ELF-1 (cell line): ENCODE data around the gene FBRS.
"Not testable (repeated sequence)": the region's sequence is repeated elsewhere in the genome, so short reads cannot be mapped to it uniquely, and the experiment has no call there.

Experiments
- DNase-seq: peaks from one replicate; pipeline ENCODE4 v3.0.0-alpha.2; 2016; ENCODE audit warnings: low read depth, low spot score

FBRS gene

DNA sequence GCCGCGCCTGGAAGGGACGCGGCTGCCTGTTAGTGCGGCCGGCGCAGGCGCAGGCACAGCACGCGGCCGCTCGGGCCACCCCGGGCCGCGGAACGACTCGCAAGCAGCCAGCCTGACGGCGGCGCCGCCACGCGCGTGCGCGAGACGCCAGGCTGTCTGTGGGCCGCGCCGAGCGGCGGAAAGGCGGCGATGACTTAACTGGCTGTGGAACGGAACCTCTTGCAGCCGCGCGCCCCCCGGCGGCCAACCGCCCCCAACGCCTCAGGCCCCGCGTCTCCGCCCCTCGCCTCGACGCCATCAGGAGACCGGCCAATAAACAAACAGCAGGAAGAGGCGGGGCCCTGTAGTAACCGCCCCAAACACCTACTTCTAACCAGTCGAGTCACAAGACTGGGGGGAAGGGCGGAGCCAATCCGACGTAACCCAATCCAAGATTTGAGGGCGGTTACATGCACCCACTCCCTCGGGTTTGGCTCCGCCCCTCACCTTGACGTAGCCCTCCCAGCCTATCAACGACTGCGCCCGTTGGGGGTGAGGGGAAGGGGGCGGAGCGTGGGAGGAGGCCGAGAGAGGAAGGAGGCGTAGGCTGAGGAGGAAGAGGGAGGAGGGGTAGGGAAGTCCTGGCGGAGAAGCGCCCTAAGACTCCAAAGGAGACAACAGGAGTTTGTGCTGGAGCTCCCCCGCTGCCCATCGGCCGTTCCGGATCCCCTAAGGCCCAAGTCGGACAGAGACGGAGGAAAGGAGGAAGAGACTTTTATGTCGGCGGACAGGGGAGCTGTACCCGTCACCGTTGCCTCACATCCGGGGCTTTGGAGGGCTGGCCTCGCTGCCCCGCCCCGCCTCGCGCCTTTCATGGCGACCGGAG lies at the start of gene FBRS:
TSS of gene FBRS (plus strand) at position 566 of the 865 bp plus-strand sequence. CDS start 1,088 bp downstream, outside the sequence.
- peak; percentile 100 for DNase-seq

DNA sequence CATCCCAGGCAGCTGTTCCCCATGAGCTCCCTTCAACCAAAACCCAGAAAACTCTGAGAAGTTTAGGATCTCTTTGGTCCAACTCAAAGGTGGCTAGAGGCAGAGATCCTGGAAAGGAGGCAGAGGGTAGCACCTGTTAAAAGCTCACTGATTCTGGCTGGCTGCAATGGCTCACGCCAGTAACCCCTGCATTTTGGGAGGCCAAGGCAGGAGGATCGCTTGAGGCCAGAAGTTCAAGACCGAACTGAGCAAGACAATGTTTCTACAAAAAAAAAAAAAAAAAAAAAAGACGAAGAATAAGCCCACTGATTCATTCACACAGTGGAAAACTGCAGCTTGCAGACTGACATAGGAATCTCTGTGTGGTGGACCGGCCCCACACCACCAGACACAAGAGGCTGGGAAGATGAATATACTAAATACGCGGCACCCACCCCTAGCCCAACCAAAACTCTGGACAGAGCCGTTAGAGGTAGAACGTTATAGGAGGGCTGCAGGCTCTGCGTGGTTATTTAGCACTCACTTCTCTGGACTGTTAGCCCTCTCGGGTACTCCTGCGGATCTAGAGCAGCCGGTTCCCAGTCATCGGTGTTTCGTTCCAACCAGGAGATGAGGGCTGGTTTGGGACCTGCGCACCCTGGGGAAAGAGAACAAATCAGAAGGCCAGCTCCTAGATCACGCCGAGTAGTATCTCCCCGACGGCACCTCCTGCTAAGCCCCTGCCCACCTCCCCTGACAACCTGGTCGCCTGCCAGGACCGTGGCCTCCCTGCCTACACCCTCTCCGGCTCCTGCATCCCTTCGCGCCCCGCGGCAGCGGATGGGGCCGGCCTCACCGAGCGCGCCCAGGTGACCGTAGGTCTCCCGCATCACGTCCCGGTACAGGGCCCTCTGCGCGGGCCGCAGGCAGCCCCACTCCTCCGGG lies 49.0 kb upstream of the FBRS start:
- DNase-seq = peak; percentile 65

DNA sequence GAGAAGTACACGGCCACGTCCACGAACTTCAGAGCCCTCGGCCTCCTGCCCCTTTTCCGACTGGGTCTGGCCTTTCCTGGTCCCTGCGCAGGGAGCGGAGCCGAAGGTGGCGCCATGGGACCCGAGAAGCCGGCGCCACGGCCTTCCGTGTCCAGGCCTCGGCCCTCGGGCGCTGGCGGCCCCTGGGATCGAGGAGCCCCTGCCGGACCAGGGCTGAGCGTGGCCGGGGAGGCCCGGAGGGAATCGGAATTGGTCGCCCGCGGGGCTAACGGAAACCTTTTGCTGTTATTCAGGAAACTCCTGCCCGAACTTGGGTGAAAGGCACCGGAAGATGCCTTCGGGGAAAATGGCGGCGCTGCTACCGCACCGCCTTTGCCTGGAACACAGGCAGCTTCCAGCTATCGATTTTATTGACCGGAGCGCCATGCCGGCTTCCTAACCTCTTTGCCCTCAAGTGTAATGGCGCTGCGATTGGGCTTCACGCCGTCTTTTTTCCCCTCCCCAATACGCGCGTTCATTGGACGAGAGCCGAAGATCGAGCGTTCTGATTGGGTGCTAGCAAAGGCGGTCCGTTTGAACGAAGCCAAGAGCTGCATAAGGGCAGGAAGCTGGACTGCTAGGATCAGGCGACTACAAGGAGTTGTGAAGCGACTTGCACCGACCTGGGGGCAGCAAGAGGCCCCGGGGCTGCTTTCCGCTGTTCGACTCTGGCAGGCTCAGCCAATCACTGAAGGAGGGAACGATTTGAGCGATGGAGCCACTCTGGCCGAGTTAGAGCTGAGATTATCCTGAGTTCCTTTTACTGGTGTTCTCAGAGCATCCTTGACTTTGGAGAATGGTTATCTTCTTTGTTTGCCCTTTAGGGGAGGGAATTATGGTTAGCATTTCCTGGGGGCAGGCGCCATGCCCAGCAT lies 48.0 kb upstream of the FBRS start, which contains the start of gene ZNF689:
TSS of gene ZNF689 (minus strand) at position 464 of the 914 bp plus-strand sequence. CDS start at position 116, 348 bp downstream.
- DNase-seq = peak; percentile 99

DNA sequence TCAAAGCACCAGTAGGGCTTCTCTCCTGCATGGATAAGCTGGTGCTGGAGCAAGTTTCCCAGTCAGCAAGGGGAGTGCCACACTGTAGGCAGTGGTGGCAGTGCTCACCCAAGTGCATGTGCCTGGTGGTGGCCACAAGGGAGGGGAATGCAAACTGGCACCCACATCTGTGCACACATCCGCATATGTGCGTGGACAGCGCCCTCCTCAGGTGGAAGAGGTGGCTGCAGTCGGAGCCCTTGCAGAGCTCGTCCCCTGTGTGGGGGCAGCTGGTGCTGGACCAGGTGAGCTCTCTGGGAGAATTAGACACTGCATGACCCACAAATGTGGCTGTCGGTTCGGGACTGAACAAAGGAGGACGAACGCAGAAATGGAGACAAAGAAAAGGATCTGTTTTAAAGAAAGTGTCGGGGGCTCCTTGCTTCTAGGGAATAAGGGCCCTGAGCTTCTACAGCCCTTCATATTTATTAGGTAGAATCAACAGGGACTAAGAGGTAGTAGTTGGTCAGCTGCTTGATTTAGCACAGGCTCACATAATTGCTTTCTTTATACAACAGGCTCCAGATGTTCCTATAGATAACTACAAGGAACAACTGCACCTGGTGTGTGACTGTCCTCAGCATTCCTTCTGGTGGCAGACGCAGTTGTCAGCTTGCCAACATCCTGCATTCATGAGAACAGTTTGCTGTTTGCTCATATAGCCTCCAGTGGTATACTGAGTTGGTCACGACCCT lies 42.7 kb upstream of the FBRS start:
- DNase-seq = peak; percentile 67

DNA sequence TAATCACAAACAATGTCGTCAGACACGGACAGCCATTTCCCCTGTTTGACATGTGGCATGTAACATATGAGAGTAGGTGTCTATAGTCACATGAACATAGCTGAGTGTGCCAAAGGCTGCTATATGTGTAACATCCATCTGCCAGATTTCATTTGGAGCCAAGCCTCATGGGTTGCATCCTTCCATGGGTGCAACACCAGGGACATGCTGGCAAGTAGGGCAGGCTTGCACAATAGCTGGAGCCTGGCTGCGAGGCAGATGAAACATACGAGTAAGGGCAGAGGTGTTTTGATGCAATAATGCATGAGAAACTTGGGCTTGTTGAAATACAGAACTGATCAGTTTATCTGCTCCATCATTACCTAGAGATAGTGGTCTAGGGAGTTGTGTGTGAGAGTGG lies 39.0 kb upstream of the FBRS start:
- no peak for DNase-seq

DNA sequence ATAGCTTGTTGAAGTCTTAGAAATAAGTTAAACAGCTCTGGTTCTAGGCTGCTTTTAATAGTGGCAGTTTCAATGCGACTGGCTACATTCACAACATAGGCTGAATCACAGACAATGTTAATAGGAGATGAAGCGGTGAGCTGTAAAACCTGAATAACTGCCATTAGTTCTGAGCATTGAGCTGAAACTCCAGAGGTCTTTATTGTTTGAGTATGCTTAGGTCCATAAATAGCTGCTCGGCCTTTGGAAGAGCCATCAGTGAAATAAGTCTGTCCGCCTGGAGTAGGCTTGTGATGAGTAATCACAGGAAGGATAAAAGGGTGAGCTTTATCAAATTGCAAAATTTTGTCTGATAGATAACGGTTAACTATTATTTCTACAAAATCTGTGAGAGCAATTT lies 38.6 kb upstream of the FBRS start:
- DNase-seq = no peak

DNA sequence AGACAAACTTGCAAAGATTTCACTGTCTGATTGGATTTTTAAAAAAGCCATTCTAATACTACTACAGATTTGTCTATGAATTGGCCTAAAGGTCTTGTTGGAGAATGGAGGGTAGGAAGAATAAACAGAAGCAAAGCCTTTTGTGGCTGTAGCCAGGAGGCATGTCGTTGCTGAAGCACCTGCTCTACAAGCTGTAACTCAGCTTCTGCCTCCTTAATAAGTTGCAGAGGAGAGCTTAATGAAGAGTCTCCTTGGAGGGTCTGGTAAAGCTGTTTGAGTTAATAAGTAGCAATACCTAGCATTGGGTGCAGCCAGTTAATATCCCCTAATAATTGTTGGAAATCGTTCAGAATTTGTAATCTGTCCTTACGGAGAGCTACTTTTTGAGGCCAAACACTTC lies 38.1 kb upstream of the FBRS start:
- DNase-seq = no peak

DNA sequence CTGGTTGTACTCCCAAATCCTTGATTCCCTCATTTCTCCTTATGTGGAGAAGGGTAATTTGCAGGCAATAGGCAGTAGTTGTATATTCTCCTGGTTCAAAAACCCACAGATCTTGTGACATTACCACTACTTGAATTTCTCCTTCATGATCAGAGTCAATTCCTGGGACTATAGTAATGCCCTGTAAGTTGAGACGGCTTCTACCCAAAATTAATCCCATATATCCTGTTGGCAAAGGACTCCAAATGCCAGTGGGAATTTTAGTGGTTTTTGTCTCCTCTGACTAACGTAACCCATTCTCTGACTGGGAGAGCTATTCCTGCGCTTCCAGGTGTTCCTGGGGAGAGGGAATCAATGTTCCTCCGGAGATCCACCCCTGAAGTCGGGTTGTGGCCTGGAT lies 36.5 kb upstream of the FBRS start:
- DNase-seq = no peak

DNA sequence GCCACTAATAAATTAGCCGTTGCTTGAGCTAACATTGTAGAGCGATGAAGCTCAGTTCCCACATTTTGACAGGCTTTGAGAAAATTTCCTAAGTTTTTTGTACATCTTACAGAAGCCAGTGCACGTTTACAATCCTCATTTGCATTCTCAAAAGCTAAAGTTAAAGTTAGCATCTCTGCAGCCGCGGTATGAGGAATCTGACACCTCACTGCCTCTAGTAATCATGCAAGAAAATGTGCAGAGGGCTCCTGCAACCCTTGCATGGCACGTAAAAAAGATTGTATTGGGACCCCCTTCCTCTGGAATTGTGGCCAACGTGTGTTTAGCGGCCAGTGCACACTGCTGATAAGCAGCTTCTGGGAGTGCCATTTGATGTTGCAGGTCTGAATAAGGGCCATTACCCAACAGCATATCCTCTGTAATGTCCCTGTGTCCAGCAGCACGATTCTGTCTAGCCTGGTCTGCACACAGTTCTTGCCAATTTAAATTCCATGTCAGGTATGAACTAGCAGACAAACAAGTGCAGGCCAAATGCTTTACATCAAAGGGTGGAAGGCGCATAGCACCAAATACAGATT lies 35.7 kb upstream of the FBRS start:
- no peak for DNase-seq

DNA sequence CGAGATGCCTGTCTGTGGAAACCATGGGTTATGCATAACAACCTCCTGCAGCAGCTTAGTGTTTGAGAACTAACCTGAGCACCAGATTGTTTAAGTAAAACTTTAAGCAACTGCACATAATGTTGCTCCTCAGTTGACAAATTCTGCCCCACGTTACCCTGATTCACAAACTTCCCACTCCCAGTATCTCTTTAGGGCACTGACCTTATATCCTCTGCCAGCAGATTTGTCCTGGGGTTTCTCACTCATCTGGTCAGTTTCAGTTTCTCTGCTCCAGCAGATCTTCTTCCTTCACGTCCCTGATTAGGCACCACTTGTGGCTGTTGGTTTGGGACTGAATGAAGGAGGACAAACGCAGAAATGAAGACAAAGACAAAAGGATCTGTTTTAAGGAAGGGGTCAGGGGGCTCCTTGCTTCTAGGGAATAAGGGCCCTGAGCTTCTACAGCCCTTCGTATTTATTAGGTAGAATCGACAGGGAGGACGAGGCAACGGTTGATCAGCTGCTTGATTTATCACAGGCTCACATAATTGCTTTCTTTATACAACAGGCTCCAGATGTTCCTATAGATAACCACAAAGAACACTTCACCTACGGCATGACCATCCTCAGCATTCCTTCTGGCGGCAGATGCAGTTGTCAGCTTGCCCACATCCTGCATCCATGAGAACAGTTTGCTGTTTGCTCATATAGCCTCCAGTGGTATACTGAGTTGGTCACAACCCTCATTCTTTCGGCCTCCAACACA lies 34.5 kb upstream of the FBRS start:
- no peak for DNase-seq

DNA sequence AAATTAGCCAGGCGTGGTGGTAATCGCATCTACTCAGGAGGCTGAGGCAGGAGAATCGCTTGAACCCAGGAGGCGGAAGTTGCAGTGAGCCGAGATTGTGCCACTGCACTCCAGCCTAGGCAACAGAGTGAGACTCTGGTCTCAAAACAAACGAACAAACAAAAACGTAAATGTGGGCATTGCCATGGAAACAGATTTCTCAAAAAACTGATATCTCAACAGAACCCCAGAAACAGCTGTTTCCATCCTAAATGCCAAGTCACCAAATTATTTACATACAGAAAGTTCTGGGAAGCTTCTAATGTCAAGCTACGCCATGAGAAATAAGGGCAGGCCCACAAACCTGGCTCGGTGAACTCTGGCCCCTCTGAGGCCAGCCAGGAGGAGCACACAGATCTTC lies 32.0 kb upstream of the FBRS start:
- DNase-seq = no peak

DNA sequence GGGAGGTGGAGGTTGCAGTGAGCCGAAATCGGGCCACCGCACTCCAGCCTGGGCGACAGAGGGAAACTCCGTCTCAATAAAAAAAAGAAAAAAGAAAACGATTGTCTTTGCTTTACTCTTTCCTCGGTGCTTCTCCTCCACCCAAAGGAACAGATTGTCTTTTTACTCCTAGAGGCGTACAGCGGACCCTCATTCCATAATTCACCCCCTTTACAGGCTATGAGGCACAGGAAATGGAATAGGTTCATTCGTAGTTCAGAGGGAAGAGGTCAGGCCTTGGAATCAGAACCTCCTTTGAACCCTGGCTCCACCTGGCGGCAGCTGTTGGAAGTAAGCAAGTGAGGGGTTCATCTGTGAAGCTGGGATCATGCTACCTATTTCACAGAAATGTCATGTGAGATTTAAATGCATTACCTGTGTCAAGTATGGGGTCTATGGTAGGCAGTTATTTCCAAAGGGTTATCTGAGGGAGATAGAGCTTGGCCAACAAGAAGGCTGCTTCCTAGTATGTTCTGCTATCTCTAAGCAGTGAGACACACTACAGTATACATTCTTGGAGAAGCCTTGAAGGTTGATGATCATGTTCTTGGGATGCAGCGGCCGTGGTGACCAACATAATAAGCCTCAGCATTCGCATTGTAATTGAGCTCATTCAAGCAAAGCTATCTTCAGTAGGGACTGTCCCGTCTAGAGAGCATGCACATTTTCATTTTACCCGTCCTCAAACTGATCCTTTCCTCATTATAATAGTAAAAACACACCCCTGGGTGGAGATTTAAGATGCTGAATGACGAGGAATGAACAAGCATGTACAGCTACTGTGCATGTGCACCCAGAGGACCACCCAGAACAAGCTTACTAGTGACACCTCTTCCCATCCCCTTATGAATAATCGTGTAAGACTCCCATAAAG lies 29.3 kb upstream of the FBRS start:
- peak; percentile 84 for DNase-seq

DNA sequence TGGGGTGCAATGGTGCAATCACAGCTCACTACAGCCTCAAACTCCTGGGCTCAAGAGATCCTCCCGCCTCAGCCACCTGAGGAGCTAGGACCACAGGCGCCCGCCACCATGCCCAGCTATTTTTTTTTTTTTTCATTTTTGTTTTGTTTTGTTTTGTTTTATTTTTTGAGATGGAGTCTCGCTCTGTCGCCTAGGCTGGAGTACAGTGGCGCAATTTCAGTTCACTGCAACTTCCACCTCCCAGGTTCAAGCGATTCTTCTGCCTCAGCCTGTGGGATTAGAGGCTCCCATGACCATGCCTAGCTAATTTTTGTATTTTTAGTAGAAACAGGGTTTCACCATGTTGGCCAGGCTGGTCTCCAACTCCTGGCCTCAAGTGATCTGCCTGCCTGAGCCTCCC lies 25.8 kb upstream of the FBRS start:
- DNase-seq = not testable (repeated sequence)

DNA sequence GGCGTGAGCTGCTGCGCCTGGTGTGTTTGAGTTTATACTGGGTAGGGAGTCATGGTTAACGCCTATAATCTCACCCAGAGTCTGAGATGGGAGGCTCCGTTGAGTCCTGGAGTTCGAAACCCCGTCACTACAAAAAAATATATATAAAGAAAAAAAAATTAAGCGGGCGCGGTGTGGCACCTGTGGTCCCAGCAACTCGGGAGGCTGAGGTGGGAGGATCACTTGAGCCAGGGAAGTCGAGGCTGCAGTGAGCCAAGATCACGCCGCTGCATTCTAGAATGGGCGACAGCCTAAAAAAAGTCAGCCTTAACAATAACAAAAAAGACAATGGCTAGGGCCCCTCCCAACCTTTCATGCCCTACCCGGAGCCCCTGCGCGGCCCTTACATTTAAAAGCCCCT lies 24.7 kb upstream of the FBRS start:
- no peak for DNase-seq

DNA sequence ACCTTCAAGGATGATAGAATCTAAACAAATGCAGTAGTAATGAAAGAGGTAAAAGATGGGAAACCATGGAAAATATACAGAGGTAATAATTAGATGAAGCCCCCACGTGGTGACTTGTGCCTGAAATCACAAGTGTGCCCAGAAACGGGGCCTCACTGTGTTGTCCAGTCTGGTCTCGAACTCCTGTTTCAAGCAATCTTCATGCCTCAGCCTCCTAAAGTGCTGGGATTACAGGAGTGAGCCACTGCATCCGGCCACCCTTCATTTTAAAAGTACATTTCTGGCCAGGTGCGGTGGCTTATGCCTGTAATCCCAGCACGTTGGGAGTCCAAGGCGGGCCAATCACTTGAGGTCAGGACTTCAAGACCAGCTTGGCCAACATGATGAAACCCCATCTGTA lies 21.6 kb upstream of the FBRS start:
- DNase-seq = no peak

DNA sequence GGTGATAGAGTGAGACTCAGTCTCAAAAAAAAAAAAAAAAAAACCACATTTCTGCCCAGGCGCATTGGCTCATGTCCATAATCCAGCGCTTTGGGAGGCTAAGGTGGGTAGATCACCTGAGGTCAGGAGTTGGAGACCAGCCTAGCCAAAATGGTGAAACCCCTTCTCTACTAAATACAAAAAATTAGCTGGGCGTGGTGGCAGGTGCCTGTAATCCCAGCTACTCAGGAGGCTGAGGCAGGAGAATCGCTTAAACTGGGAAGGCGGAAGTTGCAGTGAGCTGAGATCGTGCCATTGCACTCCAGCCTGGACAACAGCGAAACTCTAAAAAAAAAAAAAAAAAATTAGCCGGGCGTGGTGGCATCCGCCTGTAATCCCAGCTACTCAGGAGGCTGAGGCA lies 21.1 kb upstream of the FBRS start:
- DNase-seq = not testable (repeated sequence)

DNA sequence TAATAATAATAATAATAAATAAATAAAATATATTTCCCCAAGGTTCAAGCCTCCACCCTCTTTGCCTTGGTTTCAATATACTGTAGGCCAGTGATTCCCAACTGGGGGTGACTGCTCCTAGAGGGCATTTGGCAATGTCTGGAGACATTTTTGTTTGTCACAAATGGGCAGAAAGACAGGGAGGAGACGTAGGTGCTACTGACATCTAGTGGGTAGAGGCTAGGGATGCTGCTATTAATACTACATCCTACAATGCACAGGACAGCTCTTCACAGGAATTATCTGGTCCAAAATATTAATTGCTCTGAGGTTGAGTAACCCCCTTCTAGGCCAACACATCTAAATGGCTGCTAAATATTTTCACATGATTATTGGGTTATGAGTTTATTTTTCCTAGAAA lies 20.3 kb upstream of the FBRS start:
- peak; percentile 32 for DNase-seq

DNA sequence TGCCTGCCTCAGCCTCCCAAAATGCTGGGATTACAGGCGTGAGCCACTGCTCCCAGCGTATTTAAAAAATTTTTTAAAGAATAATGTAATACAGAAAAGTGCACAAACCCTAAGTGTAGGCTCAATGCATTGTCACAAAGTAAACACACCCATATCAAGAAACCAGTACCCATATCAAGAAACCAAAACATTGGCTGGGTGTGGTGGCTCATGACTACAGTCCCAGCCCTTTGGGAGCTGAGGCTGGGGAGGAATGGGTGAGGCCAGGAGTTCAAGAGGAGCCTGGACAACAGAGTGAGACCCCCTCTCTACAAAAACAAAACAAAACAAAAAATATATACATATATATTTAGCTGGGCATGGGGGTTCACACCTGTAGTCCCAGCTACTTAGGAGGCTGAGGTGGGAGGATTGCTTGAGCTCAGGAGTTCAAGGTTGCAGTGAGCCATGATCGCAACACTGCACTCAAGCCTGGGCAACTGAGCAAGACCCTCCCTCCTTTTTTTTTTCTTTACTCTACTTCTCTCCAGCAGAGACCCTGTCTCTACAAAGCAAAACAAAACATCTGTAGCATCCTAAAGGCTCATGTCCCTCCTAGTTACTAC lies 16.8 kb upstream of the FBRS start:
- no peak for DNase-seq
